HG03342 (cell line): ENCODE results near the gene FALEC.

Experiments
- ATAC-seq: cut with Tn5 transposase; IDR thresholded peaks from one replicate; pipeline ENCODE4 v1.9.1; 2021; ENCODE audit warnings: mild to moderate bottlenecking, moderate library complexity; ENCODE audit not compliant: unreplicated experiment

The FALEC gene

GRCh38 chr1:150544204-150544603 lies 28.7 kb downstream of the FALEC start:
- no peak for ATAC-seq

- no peak for ATAC-seq
Measured at GRCh38 chr1:150545486-150546032, 30.0 kb downstream of the FALEC start.

DNA sequence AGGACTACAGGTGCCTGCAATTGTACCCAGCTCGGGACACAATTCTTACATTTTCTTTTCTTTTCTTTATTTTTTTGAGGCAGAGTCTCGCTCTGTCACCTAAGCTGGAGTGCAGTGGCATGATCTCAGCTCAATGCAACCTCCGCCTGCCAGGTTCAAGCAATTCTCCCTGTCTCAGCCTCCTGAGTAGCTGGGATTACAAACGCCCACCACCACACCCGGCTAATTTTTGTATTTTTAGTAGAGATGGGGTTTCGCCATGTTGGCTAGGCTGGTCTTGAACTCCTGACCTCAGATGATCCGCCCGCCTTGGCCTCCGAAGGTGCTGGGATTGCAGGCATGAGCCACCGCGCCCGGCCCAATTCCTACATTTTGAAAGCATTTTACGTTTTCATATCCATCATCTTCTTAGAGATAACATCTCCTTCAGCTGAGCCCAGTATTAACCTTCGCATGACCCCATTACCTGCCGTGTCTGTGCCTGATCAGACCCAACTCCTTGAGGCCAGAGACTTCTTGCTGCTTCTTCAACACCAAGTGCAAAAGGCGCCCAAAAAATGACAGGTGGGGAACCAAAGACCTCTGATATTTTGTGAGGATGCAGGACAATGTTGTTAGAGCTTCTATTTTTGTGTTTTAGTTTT lies 30.9 kb downstream of the FALEC start:
- ATAC-seq, result no peak

DNA sequence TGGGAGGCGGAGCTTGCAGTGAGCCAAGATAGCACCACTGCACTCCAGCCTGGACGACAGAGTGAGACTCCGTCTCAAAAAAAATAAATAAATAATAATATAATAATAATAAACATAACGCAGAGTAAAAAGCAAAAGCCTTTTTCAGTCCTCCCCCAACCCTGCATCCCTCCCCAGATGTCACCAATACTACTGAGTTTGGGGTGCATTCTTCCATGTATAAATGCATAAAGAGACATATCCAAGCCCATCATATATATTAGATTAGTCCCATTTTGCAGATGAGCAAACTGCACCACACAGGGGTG lies 32.7 kb downstream of the FALEC start:
- no peak for ATAC-seq

DNA sequence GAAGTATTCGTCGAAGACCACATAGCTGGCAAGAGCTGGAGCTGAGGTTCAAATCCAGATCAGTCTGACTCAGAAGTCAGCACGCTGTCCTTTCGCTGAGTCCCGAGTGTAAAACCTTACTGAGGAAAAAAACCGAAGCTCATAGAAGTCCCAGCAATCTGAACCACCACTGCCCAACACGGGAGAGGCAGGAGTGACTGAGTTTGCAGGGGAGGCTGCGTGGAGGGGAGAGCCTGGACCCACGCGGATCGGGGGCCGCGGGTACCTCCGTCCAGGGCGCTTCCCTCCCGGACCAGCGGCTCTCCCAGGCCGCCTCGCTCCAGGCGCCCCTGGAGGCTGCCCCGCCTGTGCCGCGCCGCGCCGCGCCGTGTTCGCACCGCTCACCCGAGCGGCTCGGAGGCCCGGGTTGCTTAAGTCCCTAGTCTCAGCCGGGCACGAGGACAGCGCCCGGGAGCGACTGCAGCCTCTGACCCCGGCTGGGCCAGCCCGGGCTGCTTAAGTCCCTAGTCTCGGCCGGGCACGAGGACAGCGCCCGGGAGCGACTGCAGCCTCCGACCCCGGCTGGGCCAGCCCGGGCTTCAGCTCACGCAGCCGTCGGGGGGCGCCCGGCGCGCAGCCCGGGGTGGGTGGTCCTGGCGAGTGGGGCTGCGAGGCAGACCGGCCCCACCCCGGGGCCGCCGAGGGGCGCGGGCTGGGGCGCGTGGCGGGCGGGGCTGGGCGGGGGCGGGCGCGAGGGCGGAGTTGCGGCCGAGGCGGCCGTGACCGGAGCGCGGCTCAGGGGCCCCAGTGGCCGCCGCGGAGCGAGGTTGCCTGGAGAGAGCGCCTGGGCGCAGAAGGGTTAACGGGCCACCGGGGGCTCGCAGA lies 33.3 kb downstream of the FALEC start, which contains the start of gene ADAMTSL4:
TSS of gene ADAMTSL4 (plus strand) at position 777 of the 864 bp plus-strand sequence. CDS start 2,881 bp downstream, outside the sequence.
- ATAC-seq, result no peak

GRCh38 chr1:150549496-150550221 lies 34.1 kb downstream of the FALEC start:
- ATAC-seq, result no peak

DNA sequence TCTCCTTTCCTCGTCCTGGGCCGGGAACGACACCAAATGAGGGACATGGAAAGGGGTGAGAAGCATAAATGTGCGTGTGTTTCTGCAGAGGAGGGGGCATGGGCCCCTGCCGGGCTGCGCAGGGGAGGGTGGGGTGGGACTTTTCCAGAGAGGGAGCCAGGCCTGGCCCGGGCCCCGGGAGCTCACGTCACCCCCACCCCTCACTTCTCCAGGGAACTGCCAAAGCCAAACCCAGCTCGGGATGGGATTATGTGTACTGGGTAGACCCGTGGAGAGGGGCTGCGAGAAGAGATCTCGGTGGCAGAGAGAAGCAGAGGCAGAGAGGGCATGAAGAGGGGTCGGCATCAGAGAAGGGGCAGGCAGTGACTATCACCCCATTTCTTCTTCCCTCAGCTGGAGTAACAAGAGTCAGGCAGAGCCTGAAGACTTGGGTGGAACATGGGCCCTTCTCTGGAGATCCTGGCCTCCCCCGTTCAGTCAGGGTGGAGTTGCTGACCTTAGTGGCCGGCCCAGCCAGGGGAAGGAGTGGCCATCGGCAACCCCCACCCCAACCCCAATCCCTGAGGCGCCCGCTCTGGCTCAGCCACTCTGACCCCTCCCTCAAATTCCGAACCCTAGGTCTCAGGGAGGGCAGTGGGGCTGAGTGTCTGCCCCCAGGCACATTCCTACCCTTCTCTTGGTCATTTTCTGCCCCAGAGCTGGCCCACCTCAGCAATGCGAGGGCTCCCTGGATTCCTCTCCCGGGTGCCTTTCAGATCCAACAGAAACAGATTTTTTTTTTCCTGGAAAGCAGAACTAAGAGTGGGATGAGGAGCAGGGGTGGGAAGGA lies 34.9 kb downstream of the FALEC start:
- ATAC-seq, result no peak

DNA sequence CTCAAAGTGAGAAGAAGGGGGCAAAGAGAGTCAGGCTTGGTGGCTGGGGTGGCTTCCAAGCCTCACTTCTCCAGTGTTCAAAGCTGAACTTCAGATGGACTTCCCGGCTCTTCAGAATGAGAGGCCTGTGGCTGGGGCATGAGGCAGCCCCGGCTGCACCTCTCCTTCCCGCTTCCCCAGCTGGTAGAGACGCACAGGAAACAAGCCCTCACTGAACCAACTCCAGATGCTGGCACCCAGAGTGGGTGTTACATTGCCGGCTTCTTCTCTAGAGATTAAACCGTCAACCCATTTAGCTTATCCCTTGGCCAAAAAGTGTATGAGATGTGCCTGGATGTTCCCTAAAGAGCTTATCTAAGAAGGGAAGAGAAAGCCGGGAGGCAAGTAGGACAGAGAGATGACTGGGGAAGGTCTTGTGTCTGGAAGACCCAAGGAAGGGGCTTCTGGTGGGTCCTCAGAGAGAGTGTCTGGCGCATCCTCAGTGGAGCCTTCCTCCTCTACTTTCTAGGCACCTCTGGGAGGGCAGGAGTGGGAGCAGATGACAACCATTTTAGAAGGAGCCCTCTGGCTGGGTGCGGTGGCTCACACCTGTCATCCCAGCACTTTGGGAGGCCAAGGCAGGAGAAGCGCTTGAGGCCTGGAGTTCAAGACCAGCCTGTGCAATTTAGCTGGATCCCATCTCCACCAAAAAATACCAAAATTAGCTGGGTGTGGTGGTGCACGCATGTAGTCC lies 35.7 kb downstream of the FALEC start:
- ATAC-seq, result no peak

DNA sequence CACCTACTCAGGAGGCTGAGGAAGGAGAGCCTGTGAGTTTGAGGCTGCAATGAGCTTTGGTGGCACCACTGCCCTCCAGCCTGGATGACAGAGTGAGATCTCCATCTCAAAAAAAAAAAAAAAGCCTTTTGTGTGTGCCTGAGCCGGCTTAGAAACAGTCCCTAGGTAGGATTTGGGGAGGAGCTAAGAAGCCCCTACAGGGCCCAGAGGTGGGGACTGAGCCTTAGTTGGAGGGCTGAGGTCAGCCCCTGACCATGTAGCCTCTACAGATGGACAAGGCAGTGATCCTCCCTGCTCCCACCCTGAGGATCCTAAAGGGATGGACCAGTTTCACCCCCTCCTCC lies 36.2 kb downstream of the FALEC start:
- no peak for ATAC-seq

- no peak for ATAC-seq
Measured at GRCh38 chr1:150552128-150552910, 36.8 kb downstream of the FALEC start.

- ATAC-seq, result no peak
Measured at GRCh38 chr1:150552911-150553289, 37.3 kb downstream of the FALEC start.

GRCh38 chr1:150553392-150554085 lies 38.0 kb downstream of the FALEC start:
- ATAC-seq, result no peak

- no peak for ATAC-seq
Measured at GRCh38 chr1:150554086-150554452, 38.5 kb downstream of the FALEC start.

DNA sequence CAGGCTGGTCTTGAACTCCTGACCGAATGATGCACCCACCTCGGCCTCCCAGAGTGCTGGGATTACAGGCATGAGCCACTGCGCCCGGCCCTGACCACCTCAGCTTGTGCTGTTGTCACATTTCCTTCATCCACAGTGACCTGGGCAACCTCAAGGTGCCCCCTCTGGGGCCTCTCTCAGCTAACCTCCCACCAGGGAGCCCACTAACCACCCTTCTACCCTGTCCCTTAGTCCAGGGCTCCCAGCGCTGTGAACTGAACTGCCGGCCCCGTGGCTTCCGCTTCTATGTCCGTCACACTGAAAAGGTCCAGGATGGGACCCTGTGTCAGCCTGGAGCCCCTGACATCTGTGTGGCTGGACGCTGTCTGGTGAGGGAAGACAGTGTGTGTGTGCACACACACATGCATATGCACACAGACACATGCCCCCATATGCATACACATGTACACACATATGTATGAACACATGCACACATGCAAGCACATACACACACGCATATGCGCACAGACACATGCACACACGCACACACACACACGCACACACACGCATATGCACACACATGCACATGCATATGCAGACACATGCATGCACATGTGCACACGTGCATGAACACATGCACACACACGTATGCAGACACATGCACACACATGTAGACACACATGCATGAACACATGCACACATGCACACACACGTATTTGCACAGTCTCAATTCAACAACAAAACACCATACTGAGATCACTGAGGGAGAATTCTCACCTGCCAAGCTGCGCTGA lies 39.8 kb downstream of the FALEC start:
- no peak for ATAC-seq

- ATAC-seq, result no peak
Measured at GRCh38 chr1:150555971-150556865, 40.7 kb downstream of the FALEC start.

GRCh38 chr1:150557065-150557600 lies 41.6 kb downstream of the FALEC start:
- ATAC-seq, result no peak

- no peak for ATAC-seq
Measured at GRCh38 chr1:150557813-150558212, 42.3 kb downstream of the FALEC start.
